Glutamatergic neuron (in vitro differentiated cells): ENCODE results near the gene CROCC2. TPM values are rescaled to one million over a fixed set of nuclear protein-coding genes. Genes with fewer than 3 reads are reported as not detected.

Source experiments
- DNase-seq: peaks from one replicate; pipeline ENCODE4 v3.0.0; 2022
- H3K27ac Mint-ChIP-seq: one replicate; pipeline ENCODE4 v1.8.0; 2020; ENCODE audit warnings: mild to moderate bottlenecking, mixed read lengths, inconsistent platforms; ENCODE audit not compliant: unreplicated experiment
- H3K27me3 Mint-ChIP-seq: one replicate; pipeline ENCODE4 v1.8.0; 2020; ENCODE audit warnings: mild to moderate bottlenecking, moderate library complexity, mixed read lengths, inconsistent platforms; ENCODE audit not compliant: unreplicated experiment
- H3K36me3 Mint-ChIP-seq: one replicate; pipeline ENCODE4 v1.8.0; 2020; ENCODE audit warnings: mild to moderate bottlenecking, mixed read lengths, inconsistent platforms; ENCODE audit not compliant: unreplicated experiment
- H3K4me1 Mint-ChIP-seq: one replicate; pipeline ENCODE4 v1.8.0; 2020; ENCODE audit warnings: mild to moderate bottlenecking, low read depth, mixed read lengths, inconsistent platforms; ENCODE audit not compliant: unreplicated experiment
- H3K4me3 Mint-ChIP-seq: one replicate; pipeline ENCODE4 v1.8.0; 2020; ENCODE audit warnings: mild to moderate bottlenecking, mixed read lengths, inconsistent platforms; ENCODE audit not compliant: unreplicated experiment
- H3K9me3 Mint-ChIP-seq: one replicate; pipeline ENCODE4 v1.8.0; 2020; ENCODE audit warnings: mild to moderate bottlenecking, moderate library complexity, mixed read lengths, inconsistent platforms; ENCODE audit not compliant: unreplicated experiment
- total RNA-seq: library from RNA; stranded (reverse); fragmentation: NEBNext Ultra II Directional; extraction: Animal tissue kit (Norgen Biotek cat#: 25700); gene quantifications from one replicate; pipeline ENCODE4 v1.2.1, GENCODE V29; 2021; ENCODE audit not compliant: unreplicated experiment
- TF ChIP-seq, protein P1 (sequence below): fragments of 200-600 bp; sonication (generic); IDR thresholded peaks from one replicate; pipeline ENCODE4 v1.5.0; 2021; ENCODE audit not compliant: partially characterized antibody, unreplicated experiment

CROCC2 gene
- total RNA-seq, 1 donor from 2014 or later, result not detected

DNA sequence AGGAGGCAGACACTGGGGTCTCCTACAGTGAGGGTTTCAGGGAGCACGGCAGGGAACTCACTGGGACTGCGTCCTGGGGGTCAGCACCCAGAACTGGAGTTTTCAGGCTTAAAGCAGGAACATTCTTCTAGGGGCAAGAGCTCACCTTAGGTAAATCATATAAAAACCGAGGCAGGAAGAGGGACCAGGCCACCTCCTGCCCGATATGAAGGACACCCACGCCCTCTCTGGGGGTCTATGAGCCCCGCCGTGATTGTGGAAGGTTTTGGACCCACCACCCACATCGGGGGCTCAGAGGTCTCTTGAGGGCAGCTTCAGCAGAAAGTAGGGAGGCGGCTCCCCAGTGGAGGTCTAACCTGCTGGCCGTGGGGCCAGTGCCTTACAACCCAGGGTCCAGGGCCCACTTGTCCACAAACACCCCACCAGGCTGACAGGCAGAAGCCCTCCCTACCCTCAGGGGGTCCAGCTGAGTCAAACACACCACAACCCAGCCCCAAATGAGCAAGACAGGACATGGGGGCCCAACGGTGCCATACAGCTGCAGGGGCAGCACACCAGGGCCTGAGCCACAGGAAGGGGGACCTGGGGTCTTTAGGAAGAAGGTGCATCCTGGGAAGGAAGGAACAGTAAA, 25.3 kb downstream of the CROCC2 start:
- H3K4me3 Mint-ChIP-seq, result no peak overlapping the region
- peaks cover 17% of the 10 kb centered on the region for H3K36me3 Mint-ChIP-seq
- peaks cover 4% of the 10 kb centered on the region for H3K4me1 Mint-ChIP-seq
- TF ChIP-seq, protein P1, sequence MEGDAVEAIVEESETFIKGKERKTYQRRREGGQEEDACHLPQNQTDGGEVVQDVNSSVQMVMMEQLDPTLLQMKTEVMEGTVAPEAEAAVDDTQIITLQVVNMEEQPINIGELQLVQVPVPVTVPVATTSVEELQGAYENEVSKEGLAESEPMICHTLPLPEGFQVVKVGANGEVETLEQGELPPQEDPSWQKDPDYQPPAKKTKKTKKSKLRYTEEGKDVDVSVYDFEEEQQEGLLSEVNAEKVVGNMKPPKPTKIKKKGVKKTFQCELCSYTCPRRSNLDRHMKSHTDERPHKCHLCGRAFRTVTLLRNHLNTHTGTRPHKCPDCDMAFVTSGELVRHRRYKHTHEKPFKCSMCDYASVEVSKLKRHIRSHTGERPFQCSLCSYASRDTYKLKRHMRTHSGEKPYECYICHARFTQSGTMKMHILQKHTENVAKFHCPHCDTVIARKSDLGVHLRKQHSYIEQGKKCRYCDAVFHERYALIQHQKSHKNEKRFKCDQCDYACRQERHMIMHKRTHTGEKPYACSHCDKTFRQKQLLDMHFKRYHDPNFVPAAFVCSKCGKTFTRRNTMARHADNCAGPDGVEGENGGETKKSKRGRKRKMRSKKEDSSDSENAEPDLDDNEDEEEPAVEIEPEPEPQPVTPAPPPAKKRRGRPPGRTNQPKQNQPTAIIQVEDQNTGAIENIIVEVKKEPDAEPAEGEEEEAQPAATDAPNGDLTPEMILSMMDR, result no peak
- H3K9me3 Mint-ChIP-seq, result peaks cover 9% of the 10 kb centered on the region
- H3K27me3 Mint-ChIP-seq, result peaks cover 10% of the 10 kb centered on the region
- H3K27ac Mint-ChIP-seq, result no peak overlapping the region
- DNase-seq, result no peak

DNA sequence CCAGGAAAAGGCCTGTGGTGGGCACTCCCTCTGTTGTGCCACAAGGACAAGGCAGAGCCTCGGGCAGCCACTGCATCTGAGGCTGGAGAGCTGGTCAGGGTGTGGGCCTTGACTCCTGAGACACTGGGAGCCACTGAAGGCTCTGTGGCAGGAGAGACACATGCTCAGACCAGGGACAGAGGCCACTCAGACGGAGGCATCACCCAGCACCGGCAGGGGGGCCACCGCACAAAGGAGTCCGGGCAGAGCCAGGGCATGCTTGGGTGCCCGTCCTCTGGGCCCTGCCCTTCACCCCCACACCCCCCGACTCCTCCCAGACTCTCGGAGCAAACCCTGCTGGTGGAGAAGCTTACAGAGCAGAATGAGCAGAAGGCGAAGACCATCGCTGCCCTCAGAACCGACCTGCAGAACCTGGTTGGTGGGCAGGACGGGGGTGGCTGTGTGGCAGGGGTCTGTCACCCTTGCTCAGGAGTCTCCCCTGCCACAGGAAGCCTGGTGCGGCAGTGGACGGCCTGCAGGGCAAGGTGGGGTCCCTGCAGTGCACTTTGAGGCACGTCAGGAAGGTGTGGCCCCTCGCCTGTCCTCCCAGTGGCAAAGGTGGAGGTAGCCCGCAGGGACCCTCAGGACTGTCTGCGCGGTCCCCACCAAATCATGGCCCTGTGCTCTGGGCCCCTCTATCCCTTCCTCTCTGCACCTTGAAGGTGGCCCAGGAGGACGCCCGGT, 26.0 kb downstream of the CROCC2 start:
- no peak for DNase-seq
- Mint-ChIP-seq H3K36me3 (peaks cover 19% of the 10 kb centered on the region), H3K4me3 (no peak overlapping the region), H3K9me3 (peaks cover 14% of the 10 kb centered on the region), H3K4me1 (peaks cover 1% of the 10 kb centered on the region), H3K27me3 (peaks cover 10% of the 10 kb centered on the region), H3K27ac (no peak overlapping the region)
- TF ChIP-seq, protein P1, result no peak

DNA sequence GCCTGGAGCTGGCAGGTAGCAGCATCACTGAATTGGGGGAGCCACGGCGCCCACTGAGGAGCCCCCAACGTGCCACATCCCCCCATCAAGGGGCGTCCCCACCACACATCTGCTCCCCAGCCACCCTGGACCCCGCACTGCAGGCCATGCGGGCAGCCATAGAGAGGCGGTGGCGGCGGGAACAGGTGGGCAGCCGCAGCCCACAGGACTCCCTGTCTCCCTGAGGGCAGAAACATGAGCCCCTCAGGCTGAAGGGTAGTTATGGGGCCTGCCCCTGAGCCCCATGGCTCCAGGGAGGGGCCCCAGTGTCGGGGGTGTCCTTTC, 26.6 kb downstream of the CROCC2 start:
- TF ChIP-seq, protein P1, result no peak
- DNase-seq, result no peak
- Mint-ChIP-seq H3K9me3 (peaks cover 17% of the 10 kb centered on the region), H3K4me1 (no peaks in the 10 kb centered on the region), H3K27ac (no peak overlapping the region), H3K36me3 (peaks cover 22% of the 10 kb centered on the region), H3K4me3 (no peak overlapping the region), H3K27me3 (peaks cover 10% of the 10 kb centered on the region)

DNA sequence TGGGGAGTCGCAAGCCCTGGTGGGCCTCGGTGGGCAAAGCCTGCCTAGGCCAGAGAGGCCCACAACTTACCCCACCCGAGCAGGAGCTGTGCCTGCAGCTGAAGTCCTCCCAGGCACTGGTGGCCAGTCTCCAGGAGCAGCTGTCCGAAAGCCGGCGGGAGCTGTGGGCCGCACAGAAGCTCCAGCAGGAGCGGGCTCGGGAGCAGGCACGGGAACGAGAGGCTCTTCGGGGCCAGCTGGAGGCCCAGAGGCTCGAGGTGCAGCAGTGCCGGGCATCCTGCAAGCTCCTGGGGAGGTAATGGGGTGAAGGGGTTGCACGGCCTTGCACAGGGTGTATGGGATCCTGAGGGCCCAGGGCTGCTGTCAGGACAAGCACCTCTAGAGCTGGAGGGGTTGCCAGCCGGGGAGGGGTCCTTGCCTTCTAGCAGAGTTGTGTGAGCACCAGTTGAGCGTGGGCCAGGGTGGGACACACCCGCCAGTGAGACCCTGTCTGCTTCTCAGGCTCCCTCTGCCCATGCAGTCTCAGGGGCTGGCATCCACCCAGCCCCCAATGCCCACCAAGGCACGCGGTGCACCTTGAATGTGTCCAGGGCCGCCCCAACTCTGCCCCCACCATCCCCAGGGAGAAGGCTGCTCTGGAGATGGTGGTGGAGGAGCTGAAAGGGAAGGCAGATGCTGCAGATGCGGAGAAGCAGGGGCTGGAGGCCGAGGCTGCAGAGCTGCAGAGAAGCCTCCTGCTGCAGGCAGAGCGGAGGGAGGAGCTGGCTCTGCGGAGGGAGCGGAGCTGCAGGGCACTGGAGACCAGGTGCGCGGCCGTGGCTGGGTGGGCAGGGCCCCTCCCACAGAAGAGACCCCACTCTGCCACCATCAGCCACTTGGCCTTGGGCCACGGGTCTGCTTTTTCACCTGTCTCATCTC, 27.2 kb downstream of the CROCC2 start:
- no peak overlapping the region for H3K27ac Mint-ChIP-seq
- H3K27me3 Mint-ChIP-seq, result peaks cover 10% of the 10 kb centered on the region
- H3K4me1 Mint-ChIP-seq, result no peaks in the 10 kb centered on the region
- DNase-seq, result no peak
- peaks cover 21% of the 10 kb centered on the region for H3K36me3 Mint-ChIP-seq
- no peak overlapping the region for H3K4me3 Mint-ChIP-seq
- peaks cover 17% of the 10 kb centered on the region for H3K9me3 Mint-ChIP-seq
- TF ChIP-seq, protein P1, result no peak
